Chondrocyte (in vitro differentiated cells): Measurements from ENCODE around the gene BUD13. TPM values are rescaled to one million over a fixed set of nuclear protein-coding genes. Genes with fewer than 3 reads are reported as not detected.

Source experiments
- DNase-seq: peaks from one replicate; pipeline ENCODE4 v3.0.0; 2021; ENCODE audit warnings: mixed read lengths, low spot score
- H3K27ac Mint-ChIP-seq: one replicate; pipeline ENCODE4 v1.8.0; 2021; ENCODE audit warnings: mild to moderate bottlenecking, moderate library complexity, mixed read lengths; ENCODE audit not compliant: unreplicated experiment
- H3K27me3 Mint-ChIP-seq: 2 replicates; pipeline ENCODE4 v1.8.0; 2021; ENCODE audit warnings: low read depth, mixed read lengths
- H3K36me3 Mint-ChIP-seq: 2 replicates; pipeline ENCODE4 v1.8.0; 2021; ENCODE audit warnings: low read depth, mixed read lengths
- H3K4me1 Mint-ChIP-seq: 2 replicates; pipeline ENCODE4 v1.8.0; 2021; ENCODE audit warnings: low read depth, mild to moderate bottlenecking, mixed read lengths
- H3K4me3 Mint-ChIP-seq: one replicate; pipeline ENCODE4 v1.8.0; 2021; ENCODE audit warnings: mild to moderate bottlenecking, moderate library complexity, mixed read lengths; ENCODE audit not compliant: unreplicated experiment
- H3K9me3 Mint-ChIP-seq: 2 replicates; pipeline ENCODE4 v1.8.0; 2021; ENCODE audit warnings: low read depth, mixed read lengths
- CTCF ChIP-seq: fragments of 200-600 bp; sonication (generic); IDR thresholded peaks from 2 replicates; pipeline ENCODE4 v1.5.0; 2021; ENCODE audit warnings: antibody characterized with exemption, mild to moderate bottlenecking, moderate library complexity
- total RNA-seq: library from RNA; stranded (reverse); gene quantifications from 3 replicates; pipeline ENCODE4 v1.2.1, GENCODE V29; 2021

The BUD13 gene
- total RNA-seq, 1 donor from 2014 or later: 9.6 TPM

GRCh38 chr11:116814502-116814901 lies 41.7 kb upstream of the BUD13 start:
- H3K27me3 Mint-ChIP-seq: no peaks in the 10 kb centered on the region
- no peak overlapping the region for H3K27ac Mint-ChIP-seq

GRCh38 chr11:116813781-116814471 lies 41.1 kb upstream of the BUD13 start:
- Mint-ChIP-seq H3K27ac (no peak overlapping the region), H3K36me3 (no peaks in the 10 kb centered on the region), H3K4me1 (no peaks in the 10 kb centered on the region), H3K9me3 (peaks cover 3% of the 10 kb centered on the region), H3K27me3 (no peaks in the 10 kb centered on the region), H3K4me3 (no peak overlapping the region)
- no peak for DNase-seq
- TF ChIP-seq CTCF: no peak

More at GRCh38 chr11:116814502-116814901, 41.7 kb upstream of the BUD13 start:
- DNase-seq: no peak
- TF ChIP-seq CTCF: no peak
- no peak overlapping the region for H3K4me3 Mint-ChIP-seq
- no peaks in the 10 kb centered on the region for H3K36me3 Mint-ChIP-seq
- peaks cover 3% of the 10 kb centered on the region for H3K9me3 Mint-ChIP-seq
- H3K4me1 Mint-ChIP-seq: no peaks in the 10 kb centered on the region

GRCh38 chr11:116813170-116813569 lies 40.4 kb upstream of the BUD13 start:
- no peak overlapping the region for H3K27ac Mint-ChIP-seq
- no peak for DNase-seq
- H3K27me3 Mint-ChIP-seq: no peaks in the 10 kb centered on the region
- H3K9me3 Mint-ChIP-seq: peaks cover 3% of the 10 kb centered on the region
- no peak for TF ChIP-seq CTCF
- no peaks in the 10 kb centered on the region for H3K36me3 Mint-ChIP-seq
- no peaks in the 10 kb centered on the region for H3K4me1 Mint-ChIP-seq
- H3K4me3 Mint-ChIP-seq: no peak overlapping the region

GRCh38 chr11:116812109-116812508 lies 39.3 kb upstream of the BUD13 start:
- Mint-ChIP-seq H3K4me3 (no peak overlapping the region), H3K27ac (no peak overlapping the region), H3K36me3 (no peaks in the 10 kb centered on the region), H3K27me3 (no peaks in the 10 kb centered on the region), H3K9me3 (peaks cover 3% of the 10 kb centered on the region), H3K4me1 (no peaks in the 10 kb centered on the region)
- TF ChIP-seq CTCF: no peak
- no peak for DNase-seq

- no peak for DNase-seq
- Mint-ChIP-seq H3K4me1 (no peaks in the 10 kb centered on the region), H3K4me3 (no peak overlapping the region), H3K36me3 (no peaks in the 10 kb centered on the region), H3K27me3 (no peaks in the 10 kb centered on the region), H3K27ac (no peak overlapping the region), H3K9me3 (peaks cover 3% of the 10 kb centered on the region)
- TF ChIP-seq CTCF: no peak
Measured at GRCh38 chr11:116811194-116811593, 38.4 kb upstream of the BUD13 start.
